HG03196 (cell line): ENCODE measurements around the gene KCNMB1.

Experiments used
- ATAC-seq: cut with Tn5 transposase; IDR thresholded peaks from one replicate; pipeline ENCODE4 v1.9.1; 2021; ENCODE audit not compliant: unreplicated experiment

KCNMB1 gene, protein sequence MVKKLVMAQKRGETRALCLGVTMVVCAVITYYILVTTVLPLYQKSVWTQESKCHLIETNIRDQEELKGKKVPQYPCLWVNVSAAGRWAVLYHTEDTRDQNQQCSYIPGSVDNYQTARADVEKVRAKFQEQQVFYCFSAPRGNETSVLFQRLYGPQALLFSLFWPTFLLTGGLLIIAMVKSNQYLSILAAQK

DNA sequence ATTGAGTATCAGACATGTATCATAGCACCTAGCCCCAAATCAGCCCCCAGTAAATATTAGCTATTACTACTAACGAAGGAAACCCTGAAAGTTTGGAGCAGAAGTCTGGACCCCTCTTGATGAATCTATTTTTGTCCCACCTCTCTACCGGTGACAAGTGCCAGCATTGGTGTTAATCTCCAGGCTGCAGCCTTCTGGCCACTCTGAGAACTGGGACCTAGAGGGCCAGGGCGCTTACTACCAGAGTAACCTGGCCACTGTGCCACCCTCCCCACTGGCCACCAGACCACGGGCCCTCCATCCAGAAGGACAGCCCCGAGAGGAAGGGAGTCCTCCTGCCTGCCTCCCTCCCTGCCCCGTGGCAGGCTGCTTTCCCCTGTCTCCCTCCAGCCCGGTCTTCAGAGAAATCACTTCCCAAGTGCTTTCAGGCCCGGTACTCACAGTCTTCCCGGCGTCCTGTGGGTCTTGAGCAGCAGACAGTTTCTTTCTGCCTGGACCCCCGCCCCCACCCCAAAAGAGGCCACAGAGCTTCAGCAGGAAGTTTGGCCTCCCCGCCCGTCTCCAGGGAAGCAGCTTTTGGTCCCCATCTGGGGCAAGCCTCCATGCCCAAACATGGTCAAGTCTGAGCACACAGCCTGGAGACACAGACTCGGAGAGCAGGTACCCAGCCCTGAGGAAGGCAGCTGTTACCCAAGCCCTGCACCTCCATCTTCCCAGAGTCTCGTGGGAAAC is at the start of gene KCNMB1:
TSS of gene KCNMB1 (minus strand) at position 550 of the 732 bp plus-strand sequence. CDS start 3,920 bp downstream, outside the sequence.
- ATAC-seq, result no peak

DNA sequence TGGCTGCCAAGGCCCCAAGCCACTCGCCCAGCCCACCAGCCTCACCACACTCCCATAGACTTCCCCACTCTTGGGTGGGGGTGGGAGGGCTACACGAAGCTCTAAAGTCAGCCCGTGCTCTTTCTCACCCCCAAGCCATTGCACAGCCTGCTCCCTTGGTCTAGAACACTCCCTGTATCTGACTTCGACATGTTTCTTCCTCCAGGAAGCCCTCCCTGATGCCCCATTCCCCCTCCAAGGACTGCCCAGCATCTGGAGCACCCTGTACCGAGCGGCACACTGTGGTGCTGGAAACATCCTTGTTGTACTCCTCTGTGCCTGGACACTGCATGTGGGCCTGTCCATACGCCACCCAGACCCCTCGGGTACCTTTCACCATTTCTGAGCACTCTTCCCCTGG is 49.4 kb upstream of the KCNMB1 start:
- ATAC-seq, result no peak

DNA sequence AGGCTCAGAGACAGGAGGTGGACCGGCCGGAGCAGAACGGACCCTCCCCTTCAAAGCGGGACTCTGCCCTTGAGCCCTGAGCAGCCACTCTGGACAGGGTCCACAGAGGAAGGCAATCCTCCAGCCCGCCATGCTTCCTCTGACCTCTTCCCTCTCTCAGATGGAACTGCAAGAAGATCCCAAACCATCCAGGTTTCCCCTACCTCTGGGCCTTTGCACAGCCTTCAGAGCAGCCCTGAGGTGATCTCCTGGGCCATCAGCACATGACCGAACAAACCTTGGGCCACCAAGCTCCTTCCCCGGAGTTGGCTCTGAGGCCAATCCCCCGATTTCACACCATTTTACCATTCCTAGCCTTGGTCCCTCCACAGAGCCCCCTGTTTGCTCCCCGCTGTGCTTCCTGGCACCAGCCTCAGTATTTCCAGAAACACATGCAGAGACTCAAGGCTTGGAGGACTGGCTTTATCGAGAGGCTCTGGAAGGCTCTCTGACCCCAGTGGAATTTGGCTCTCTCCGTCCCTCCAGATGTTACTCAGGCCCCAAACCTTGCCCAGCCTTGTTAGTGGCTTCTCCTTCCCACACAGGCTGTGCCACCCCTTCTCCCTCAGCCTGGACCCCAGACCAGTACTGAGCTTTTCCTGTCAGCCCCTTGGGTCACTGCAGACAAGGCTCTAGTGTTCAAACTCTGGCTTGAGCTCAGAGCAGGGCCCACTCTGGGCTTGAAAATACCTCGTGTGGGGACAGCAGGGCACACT is 48.6 kb upstream of the KCNMB1 start:
- no peak for ATAC-seq

DNA sequence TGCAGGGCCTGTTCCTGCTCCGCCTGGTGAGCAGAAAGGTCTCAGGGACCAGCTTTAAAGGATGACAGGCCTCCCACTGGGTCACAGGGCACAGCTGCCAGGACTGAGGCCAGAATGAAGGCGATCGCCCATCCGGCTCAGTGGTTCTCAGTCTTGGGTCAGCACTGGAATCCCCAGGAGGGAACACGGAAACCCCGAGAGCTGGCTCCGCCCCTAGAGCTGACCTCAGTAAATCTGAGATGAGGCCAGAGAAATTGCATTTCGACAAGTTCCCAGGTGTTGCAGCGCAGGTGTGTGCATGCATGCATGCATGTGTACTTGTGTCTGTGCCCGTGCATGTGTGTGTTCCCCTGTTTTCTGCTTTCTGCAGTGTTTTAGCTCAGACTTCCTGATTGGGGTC is 47.2 kb upstream of the KCNMB1 start:
- no peak for ATAC-seq

DNA sequence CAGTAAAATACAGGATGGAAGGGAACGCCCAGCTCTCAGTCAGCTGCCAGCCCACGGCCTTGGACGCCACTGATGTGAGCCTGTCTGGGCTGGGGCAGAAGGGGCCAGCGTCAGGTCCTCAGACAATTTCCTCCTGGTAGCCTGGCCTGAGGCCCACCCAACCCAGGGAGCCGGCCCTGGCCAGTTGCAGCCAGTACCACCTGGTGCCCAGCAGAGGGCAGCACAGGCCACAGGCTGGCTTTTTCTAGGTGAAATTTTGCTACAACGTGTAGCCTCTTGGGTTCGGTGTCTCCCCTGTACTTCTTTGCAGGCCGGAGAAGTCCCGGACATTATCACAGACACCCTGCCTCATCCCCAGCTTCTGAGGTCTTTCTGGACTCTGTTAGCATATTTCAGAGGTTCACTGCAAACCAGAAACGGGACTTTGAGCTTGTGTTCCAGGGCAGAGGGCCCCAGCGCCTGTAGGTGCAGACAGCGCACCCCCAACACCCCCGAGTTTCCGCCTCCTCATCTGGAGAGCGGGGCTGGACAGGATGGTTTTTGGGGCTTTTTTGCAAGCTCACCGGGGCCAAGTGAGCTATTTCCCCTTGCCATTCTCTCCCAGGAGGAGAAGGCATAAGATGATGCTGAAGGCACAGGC is 45.9 kb upstream of the KCNMB1 start:
- ATAC-seq, result no peak

DNA sequence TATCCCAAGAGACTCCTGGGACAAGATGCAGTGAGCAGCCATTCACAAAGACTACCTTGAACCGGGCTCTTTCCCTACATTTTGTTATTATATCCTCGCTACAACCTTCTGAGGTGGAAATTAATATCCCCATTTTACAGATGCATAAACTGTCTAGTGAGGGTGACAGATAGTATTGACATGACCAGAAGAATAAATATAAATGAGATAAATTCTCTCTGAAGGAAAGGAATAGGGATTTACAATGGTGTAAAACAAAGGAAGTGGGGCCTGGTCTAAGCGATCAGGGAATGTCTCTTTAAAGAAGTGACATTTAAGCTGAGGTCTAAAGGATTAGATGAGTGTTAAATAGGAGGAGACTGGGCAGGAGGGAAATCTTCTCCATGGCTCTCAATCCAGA is 43.5 kb upstream of the KCNMB1 start:
- ATAC-seq, result no peak

DNA sequence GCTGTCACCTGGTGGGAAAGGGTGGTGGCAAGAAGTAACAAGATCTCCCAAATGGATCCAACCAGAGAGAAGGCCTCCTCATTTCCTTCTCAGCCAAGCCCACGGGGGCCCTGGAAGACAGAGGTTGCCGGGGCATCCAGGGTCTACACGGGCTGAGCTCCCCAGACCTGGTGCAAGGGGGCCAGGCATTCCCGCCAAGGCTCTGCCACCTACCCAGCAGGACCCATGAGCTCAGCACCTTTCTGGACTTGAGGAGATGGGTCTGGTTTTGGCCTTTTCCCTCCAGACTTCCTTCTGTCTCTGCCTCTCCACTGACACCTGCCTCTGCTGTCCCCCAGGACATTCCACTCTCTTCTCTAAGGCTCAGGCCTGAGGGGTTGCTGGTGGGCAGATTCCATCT is 42.4 kb upstream of the KCNMB1 start:
- no peak for ATAC-seq

DNA sequence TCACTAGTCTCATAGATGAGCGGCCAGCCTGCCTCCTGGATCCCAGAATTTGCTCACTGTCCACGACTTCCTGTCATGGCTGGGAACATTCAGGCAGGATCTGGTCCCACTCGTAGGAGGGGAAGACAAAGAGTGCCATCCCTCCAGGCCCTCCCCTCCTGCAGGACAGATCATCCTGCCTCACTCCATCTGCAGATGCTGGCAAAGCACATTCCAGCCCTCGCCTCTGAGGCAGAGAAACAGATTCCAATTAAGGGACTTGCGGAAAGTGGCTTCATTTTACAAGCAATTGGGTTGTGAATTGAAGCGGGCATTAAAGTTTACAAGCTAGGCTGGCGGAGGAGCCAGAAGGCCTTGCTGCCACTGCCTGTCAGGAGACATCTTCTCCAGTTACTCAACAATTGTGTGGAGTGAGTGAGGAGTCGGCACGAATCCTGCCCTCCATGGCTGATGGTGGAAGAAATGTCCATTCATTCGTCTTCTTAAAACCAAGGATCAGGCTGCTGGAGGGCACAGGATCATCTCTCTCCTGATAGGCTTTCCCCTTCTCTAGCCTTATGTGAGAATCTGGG is 41.8 kb upstream of the KCNMB1 start:
- ATAC-seq, result no peak

DNA sequence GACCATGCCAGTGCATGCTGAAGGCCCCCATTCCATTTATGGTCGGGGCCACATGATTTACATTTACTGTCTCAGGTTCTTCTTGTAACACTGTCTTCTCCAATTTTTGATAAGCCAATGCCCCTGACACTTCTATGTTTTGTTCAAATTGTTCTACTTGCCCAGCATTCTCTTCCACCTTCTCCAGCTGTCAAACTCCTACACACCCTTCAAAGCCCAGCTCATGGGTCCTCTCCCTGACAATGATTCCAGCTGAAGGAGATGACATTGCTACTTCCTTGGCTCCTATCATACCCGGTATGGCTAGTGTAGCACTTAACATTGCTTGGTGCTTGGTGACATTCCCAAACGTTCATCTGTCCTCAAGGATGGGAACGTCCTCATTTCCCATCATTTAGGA is 41.1 kb upstream of the KCNMB1 start:
- no peak for ATAC-seq

DNA sequence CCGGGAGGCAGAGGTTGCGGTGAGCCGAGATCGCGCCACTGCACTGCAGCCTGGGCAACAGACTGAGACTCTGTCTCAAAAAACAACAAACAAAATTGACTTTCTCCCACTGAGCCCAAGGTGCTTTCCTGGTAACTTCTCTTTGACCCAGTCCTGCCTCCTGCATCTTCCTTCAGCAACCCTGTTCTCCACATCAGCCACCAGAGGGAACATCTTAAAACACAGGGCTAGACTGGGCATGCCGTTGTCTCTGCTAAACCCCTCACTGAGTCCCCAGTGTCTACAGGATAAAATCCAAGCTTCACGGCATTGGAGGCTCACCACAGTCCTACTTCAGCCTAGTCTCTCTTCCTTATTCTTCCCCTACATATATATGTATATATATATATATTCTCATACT is 39.8 kb upstream of the KCNMB1 start:
- ATAC-seq, result no peak

DNA sequence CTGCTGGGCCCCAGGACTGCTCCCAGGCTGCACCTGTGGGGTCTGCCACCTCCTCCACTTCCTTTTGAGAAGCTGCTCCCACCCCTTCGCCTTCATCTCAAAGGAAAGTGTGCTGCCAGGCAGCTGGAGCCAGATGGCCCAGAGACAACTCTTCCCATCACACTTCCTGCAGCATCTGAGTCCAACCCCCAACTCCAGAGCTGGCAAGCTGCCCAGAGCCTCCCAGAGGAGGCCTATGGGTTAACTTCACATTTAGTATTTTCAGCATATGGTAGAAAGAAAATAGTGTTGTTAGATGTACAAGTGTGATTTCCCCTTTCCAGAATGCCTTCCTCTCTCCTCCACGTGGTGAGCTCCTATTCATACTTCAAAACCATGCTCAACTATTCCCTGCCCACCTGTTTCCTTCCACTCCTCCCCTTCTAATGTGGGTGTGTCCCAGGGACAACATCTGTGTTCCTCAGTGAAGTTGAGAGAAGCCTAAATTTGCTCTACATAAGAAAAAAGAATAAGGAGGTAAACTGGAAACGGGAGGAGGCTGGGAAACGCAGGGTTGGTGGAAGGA is 38.6 kb upstream of the KCNMB1 start:
- no peak for ATAC-seq

DNA sequence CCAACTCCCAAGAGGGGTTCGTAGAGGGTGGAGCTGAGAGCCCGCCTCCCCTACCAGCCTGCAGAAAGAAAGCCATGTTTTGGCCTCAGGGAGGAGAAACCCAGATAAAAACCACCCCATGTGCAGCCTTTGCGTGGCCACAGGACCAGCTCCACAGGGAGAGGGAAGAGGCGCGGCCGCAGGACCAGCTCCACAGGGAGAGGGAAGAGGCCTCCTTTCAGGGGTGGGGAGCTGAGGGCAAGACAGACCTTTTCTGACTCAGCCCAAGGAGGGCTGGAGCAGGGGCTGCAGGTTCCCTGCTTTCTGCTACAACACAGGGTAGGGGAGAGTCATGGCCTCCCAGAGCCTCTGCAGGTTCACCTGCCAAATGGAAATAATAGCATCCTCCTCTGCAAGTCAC is 37.6 kb upstream of the KCNMB1 start:
- no peak for ATAC-seq

DNA sequence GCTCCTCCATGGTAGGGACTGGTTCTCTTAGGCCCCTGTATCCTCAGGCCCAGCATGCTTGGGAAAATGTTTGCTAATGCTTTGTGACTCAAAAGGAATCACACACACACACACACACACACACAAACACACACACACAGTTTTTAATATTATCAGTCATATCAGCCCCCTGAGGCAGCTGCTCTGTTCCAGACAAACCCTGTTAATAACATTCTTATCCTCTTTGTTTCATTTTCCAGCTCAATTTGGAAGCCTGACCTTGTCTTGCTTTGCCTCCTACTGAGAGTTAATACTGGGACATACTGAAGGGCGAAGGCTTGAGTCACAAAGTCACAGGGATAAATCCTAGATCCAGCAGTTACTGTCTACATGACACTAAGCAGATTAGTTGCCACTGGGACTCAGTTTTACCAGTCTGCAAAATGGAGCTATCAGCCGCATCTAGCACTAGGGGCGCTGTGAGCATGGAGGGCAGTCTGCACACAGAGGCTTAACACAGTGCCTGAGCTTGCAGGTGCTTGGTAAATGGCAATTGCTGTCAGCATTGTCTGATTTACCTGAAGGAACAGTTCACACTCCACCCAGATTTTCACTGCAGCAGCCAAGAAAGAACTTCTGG is 37.1 kb upstream of the KCNMB1 start:
- no peak for ATAC-seq

DNA sequence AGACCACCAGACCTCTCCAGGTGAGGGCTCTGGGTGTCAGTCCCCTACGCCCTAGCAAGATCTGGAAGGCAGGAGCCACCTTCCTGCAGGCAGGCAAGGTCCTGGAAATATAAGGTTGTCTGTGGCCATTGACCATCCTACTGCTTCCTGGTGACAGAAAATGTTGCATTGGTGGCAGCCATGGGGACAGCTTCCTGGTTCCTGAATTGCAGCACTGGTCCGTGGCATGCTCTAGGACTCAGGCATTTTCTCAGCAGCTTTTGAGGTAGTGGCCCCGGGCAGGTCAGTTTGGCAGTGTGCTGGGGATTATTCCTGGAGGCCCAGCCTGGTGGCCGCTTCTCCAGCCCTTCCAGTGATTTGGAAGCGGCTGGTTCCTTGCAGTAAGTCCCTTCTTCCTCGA is 36.6 kb upstream of the KCNMB1 start:
- ATAC-seq, result no peak

DNA sequence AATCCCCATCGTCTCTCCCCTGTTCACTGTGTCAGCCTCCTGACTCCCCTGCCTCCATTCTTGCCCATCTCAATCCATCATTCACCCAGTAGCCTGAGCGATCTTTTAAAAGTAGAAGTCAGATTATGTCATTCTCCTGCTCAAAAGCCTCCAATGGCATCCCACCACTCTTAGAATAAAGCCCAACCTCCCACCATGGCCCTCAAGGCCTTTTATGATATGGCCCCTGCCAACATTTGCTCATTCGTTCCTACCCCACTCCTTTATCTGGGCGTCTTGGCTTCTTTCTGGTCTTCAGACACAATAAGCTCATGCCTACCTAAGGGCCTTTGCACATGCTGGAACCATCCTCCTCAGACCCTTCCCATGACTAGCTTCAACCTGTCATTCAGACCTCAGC is 35.5 kb upstream of the KCNMB1 start:
- ATAC-seq, result no peak

DNA sequence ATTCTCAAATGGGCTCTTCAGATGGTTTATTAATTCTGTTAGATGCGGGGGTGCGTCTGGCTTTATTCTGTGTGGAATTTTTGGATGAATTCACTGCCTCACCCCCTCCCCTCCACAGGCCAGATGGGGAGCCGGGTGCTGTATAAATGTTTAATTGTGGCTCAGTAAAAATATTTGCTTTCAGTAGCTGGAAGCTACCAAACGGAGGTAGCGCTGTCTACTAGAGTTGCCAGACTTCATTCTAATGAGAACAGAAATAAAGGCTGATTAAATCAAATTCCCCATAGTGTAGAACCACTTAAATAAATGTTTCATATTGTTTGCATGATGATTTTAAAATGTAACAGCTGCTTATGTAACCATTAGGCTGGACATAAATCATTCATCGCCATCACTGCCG is 34.5 kb upstream of the KCNMB1 start:
- ATAC-seq, result no peak

DNA sequence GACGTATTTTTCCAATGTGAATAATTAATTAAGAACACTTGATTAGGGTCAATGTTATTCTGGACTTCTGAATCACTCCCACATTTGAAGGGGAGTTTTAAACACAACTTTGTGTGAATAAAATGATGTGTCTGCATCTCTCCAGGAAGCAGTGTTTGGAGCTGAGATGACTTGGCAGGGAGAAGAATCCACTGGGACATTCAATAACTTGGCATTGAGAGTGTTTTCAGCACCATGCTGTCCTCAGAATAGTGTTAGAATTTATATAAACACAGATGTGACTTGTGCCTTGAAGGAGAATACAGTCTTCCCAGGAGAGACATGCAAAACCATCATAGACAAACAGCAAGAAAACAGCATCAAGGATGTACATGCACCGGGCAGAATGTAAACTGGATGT is 32.7 kb upstream of the KCNMB1 start:
- ATAC-seq, result no peak

DNA sequence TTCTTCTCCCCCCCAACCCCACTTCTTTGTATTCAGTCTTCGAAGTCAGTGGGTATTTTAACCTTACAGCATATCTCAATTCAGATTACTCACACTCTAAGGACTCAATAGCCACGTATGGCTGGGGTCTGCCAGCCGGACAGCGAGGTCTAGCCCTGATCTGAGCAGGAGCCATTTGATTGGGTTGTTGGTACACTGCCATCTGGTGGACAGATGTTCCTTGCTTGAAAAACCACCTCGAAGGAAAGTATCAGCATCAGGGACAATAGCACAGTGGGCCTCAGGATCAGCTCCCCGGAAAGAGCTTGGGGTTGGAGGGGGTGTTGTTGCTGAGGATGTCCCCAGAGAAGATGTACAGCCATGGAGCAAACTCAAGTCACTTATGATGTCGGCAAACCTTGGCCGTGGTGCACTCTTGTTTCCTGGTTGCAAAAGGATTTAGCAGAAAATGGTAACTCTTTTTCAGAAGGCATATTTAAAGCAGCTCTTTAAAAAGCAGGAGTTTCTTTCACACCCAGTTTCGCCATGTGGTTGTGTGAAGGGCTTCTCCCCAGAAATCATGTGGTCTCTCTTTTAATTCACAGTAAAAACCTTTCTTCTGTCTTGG is 31.7 kb upstream of the KCNMB1 start:
- ATAC-seq, result no peak

DNA sequence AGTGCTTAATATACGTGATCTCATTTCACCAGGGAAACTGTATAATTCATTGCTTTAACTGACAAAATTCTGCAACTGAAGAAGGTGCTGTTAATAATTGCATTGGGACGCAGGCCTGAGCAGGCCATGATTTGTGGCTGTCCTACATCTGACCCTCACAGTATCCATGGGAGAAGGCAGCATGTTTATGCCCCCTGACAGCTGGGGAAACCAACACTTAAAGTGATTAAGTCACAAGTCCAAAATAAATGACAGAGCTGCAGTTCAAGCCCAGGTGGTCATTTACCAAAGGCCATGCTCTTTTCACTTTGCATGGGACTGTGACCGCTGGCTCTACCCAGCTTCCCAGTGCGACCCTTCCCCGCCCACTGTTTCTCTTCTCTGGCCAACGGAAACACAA is 30.5 kb upstream of the KCNMB1 start:
- ATAC-seq, result no peak

DNA sequence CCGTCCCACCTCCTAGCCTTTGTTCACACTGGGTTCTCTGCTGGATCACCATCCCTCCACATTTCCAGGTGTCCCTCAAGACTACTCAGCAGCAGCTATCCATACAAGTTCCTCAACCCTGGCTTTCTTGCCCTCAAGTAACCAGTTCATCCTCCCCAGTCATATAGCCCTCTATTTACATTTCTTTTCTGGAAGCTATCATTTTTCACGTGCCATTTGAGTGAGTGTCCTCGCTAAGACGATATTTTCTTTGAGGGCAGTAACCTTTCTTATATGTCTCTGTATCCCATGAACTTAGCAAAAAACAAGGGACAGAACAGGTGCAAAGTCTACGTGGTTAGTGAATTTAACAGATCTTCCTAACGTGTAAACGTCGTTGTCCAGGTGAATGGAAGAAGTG is 29.6 kb upstream of the KCNMB1 start:
- ATAC-seq, result no peak
